Ascending aorta (tissue), 2 donors: ENCODE data around the gene CEP112. TPM values are rescaled to one million over a fixed set of nuclear protein-coding genes. Genes with fewer than 3 reads are reported as not detected.

Experiments
- DNase-seq, 2 donors: peaks; one replicate each; pipeline ENCODE4 v3.0.0-alpha.2; 2019; ENCODE audit warnings: low spot score in 2 of 2
- H3K27ac ChIP-seq, 2 donors: fragments of 200-600 bp; sonication (generic); one replicate each; pipeline ENCODE4 v1.5.1; 2016 to 2017; ENCODE audit warnings: mild to moderate bottlenecking in 1 of 2
- H3K27me3 ChIP-seq: fragments of 200-600 bp; sonication (generic); one replicate; pipeline ENCODE4 v1.5.1; 2017
- H3K36me3 ChIP-seq, 2 donors: fragments of 200-600 bp; sonication (generic); one replicate each; pipeline ENCODE4 v1.5.1; 2016
- H3K4me1 ChIP-seq, 2 donors: fragments of 200-600 bp; sonication (generic); one replicate each; pipeline ENCODE4 v1.5.1; 2016 to 2017; ENCODE audit warnings: mild to moderate bottlenecking in 1 of 2
- H3K4me3 ChIP-seq, 2 donors: fragments of 200-600 bp; sonication (generic); one replicate each; pipeline ENCODE4 v1.5.1; 2016 to 2017; ENCODE audit warnings: mild to moderate bottlenecking in 1 of 2
- H3K9me3 ChIP-seq, 2 donors: fragments of 200-600 bp; sonication (generic); one replicate each; pipeline ENCODE4 v1.5.1; 2016
- intact Hi-C: fragments of 100-400 bp; cut with DNase I; formaldehyde crosslinking; loops from one replicate; pipeline ENCODE4 v1.15.1; 2023
- total RNA-seq: library from RNA; depleted of rRNA; stranded (reverse); fragments of >200 nt; gene quantifications from one replicate; pipeline ENCODE4 v1.1.0, GENCODE V29; 2016
- TF ChIP-seq, protein P1 (sequence below), 3 experiments: fragments of 200-600 bp in 2 of 3; fragments of 450-650 bp in 1 of 3; sonication (generic) in 2 of 3; IDR thresholded peaks; one replicate each; pipeline ENCODE4 v1.5.1; 2016 to 2019; ENCODE audit warnings: antibody characterized with exemption in 3 of 3, mild to moderate bottlenecking in 1 of 3, moderate library complexity in 1 of 3

CEP112 gene
- total RNA-seq, 1 donor from 2014 or later = 11.4 TPM

DNA sequence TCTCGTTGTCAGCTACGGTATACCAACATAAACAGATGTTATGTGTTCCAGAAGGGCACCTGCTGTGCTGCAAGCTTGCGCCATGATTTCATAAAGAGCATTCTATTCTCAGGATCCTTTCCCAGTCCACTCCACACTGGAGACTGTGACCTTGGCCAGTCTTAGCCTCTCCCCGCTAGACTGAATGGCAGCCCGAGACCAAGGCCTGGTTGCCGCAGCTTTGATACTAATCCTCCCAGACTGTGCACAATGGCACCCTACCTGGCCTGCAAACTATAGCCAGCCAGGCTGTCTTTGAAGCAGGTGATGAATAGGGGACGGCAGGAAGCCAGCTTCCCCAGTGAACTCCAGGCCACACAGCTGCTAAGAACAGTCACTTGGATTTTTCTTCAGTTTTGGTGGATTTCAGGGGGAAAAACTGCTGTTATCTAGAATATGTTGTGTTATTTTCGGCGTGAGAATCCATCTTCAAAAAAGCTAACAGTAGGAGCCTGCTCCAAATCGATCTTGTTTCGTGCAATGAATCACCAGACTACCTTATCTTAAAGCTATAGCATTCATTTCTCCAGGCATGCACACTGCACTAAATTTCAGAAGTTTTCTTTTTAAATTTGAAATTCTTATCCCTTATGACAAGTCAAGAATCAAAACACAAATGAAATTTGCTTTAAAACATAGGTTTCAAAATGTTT, 289.0 kb downstream of the CEP112 start:
- Histone ChIP-seq H3K9me3 (no peaks in the 10 kb centered on the region), H3K36me3 (no peaks in the 10 kb centered on the region), H3K27me3 (no peaks in the 10 kb centered on the region), H3K27ac (no peak overlapping the region), H3K4me3 (no peak overlapping the region), H3K4me1 (no peaks in the 10 kb centered on the region)
- DNase-seq = no peak
- TF ChIP-seq, protein P1, sequence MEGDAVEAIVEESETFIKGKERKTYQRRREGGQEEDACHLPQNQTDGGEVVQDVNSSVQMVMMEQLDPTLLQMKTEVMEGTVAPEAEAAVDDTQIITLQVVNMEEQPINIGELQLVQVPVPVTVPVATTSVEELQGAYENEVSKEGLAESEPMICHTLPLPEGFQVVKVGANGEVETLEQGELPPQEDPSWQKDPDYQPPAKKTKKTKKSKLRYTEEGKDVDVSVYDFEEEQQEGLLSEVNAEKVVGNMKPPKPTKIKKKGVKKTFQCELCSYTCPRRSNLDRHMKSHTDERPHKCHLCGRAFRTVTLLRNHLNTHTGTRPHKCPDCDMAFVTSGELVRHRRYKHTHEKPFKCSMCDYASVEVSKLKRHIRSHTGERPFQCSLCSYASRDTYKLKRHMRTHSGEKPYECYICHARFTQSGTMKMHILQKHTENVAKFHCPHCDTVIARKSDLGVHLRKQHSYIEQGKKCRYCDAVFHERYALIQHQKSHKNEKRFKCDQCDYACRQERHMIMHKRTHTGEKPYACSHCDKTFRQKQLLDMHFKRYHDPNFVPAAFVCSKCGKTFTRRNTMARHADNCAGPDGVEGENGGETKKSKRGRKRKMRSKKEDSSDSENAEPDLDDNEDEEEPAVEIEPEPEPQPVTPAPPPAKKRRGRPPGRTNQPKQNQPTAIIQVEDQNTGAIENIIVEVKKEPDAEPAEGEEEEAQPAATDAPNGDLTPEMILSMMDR (IDR thresholded peaks at IDR 0.05) = no peak
- intact Hi-C loops = no loop called here

DNA sequence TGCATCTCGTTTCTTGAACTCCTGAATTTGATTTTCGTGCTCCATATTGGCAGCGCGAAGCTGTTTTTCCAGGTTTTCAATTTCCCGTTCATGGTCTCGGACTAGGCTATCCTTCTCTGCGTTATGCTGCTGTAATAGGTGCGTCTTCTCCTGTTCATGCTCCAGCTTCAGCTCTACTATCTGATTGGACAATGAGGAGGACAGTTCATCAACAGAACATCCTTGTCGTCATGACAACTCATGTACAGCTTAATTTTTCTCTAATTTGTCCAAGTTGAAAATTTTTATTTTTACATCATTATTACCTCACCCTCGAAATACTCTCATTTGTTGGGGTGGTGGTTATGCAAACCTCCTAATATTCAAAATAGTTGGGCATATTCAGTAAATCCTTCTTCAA, 289.8 kb downstream of the CEP112 start:
- H3K27me3 ChIP-seq = no peaks in the 10 kb centered on the region
- H3K36me3 ChIP-seq = no peaks in the 10 kb centered on the region
- no peaks in the 10 kb centered on the region for H3K9me3 ChIP-seq
- no peak for DNase-seq
- intact Hi-C loops = no loop called here
- H3K27ac ChIP-seq = no peak overlapping the region
- TF ChIP-seq, protein P1 (IDR thresholded peaks at IDR 0.05) = no peak
- H3K4me3 ChIP-seq = no peak overlapping the region
- no peaks in the 10 kb centered on the region for H3K4me1 ChIP-seq

DNA sequence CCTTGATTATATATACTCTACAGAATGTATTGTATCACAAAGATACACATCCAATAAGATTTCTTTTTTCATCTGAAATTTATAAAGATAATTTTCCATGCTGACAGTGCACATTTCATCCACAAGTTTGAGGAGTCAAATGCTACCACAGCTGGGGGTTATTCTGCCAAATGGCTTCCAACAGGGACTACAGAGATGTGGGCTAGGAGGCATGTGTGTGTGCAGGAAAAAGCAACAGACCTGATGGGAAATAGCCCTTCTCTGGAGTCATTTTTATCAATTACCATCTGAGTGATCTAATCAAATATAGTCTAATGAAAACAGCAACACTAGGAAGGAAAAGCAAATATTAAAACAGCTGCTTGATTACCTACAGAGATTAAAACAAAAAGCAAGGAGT, 290.5 kb downstream of the CEP112 start:
- Histone ChIP-seq H3K27me3 (no peaks in the 10 kb centered on the region), H3K36me3 (no peaks in the 10 kb centered on the region), H3K27ac (no peak overlapping the region), H3K4me3 (no peak overlapping the region), H3K4me1 (no peaks in the 10 kb centered on the region), H3K9me3 (no peaks in the 10 kb centered on the region)
- TF ChIP-seq, protein P1 (IDR thresholded peaks at IDR 0.05) = no peak
- intact Hi-C loops = no loop called here
- no peak for DNase-seq

DNA sequence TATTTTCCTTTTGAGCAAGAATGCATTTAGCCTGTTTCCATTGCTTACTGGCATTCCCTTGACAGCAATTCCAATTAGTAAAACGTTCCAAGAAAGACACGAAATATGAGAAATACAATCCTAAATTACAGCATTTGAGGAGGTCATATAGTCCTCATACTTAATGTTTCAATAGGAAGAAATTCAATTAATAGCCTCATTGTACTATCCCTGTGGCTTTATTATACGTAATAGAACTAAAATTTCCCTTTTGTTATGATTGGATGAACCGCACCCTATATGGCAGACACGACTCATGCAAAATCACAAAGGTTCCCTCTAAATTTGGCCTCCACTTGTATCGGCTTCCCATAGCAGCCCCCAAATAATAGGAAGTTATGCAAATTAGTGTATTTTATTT, 291.7 kb downstream of the CEP112 start:
- no peaks in the 10 kb centered on the region for H3K4me1 ChIP-seq
- intact Hi-C loops = no loop called here
- H3K9me3 ChIP-seq = no peaks in the 10 kb centered on the region
- H3K27me3 ChIP-seq = no peaks in the 10 kb centered on the region
- no peak overlapping the region for H3K27ac ChIP-seq
- DNase-seq = no peak
- no peak overlapping the region for H3K4me3 ChIP-seq
- no peaks in the 10 kb centered on the region for H3K36me3 ChIP-seq
- TF ChIP-seq, protein P1 (IDR thresholded peaks at IDR 0.05) = no peak

GRCh38 chr17:65898651-65899050, 293.3 kb downstream of the CEP112 start:
- Histone ChIP-seq H3K27ac (no peak overlapping the region), H3K4me3 (no peak overlapping the region), H3K9me3 (no peaks in the 10 kb centered on the region), H3K4me1 (no peaks in the 10 kb centered on the region), H3K36me3 (no peaks in the 10 kb centered on the region), H3K27me3 (no peaks in the 10 kb centered on the region)
- DNase-seq = no peak
- intact Hi-C loops = no loop called here
- TF ChIP-seq, protein P1 (IDR thresholded peaks at IDR 0.05) = no peak

GRCh38 chr17:65896889-65897288, 295.0 kb downstream of the CEP112 start:
- Histone ChIP-seq H3K27me3 (no peaks in the 10 kb centered on the region), H3K27ac (no peak overlapping the region), H3K4me1 (no peaks in the 10 kb centered on the region), H3K4me3 (no peak overlapping the region), H3K36me3 (no peaks in the 10 kb centered on the region), H3K9me3 (no peaks in the 10 kb centered on the region)
- intact Hi-C loops = no loop called here
- TF ChIP-seq, protein P1 (IDR thresholded peaks at IDR 0.05) = no peak
- DNase-seq = no peak
